ENCODE data around the gene PPP1R18. TPM values are rescaled to one million over a fixed set of nuclear protein-coding genes. Genes with fewer than 3 reads are reported as not detected.
"Not testable (repeated sequence)": the region's sequence is repeated elsewhere in the genome, so short reads cannot be mapped to it uniquely, and the experiment has no call there.

PPP1R18 gene
- polyA plus RNA-seq, 3 donors = 58.5 to 226 (median 78.9) TPM

DNA sequence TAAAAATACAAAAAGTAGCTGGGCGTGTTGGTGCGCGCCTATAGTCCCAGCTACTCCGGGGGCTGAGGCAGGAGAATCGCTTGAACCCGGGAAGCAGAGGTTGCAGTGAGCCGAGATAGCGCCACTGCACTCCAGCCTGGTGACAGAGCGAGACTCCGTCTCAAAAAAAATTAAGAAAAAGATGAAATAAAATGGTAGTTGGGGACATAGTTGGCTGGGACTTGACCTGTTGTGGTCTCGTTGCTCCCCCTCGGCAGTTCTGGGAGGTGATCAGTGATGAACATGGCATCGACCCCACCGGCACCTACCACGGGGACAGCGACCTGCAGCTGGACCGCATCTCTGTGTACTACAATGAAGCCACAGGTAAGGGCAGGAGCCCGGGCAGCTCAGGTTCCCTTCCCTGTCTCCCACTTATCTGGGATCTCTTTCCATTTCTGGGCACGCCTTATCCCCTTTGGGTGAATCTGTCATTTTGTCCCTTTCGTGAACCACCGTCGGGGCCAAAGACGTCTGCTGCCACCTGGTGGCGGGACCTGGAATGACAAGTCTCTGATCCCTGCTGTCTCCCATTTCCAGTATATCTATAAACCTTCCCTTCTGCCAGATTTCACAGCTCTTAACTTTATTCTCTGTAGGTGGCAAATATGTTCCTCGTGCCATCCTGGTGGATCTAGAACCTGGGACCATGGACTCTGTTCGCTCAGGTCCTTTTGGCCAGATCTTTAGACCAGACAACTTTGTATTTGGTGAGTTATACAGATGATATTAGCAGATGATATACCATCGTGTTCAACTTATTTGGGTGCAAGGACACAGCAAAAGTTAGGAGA, 36.1 kb upstream of the PPP1R18 start:
- intact Hi-C loops (cut with micrococcal nuclease) = loop anchor here (1.0 to 10.0 kb wide), 4 partner anchors 43 to 240 kb away; partner anchors contain the start of genes HLA-E (in 1 of the 2), MRPS18B (in 1 of the 2) and PPP1R10 (in 1 of the 2)
- H3K9me3 Mint-ChIP-seq = no peaks in the 10 kb centered on the region
- Histone ChIP-seq H3K9ac (ENCODE audit: insufficient read depth, low read length, poor library complexity, severe bottlenecking) (no peak overlapping the region), H3K36me3 (replicated peaks in 1 of 2; ENCODE audit: control insufficient read depth in 1 of 2, insufficient read depth in 2 of 2, low read length in 2 of 2) (peaks cover 38 to 49% of the 10 kb centered on the region in 2 donors), H3K4me2 (replicated peaks; ENCODE audit: extremely low read depth, low read length, poor library complexity, severe bottlenecking) (peak overlapping the region; percentile 99), H2AFZ (ENCODE audit: insufficient read depth, low read depth, low read length, poor library complexity, severe bottlenecking) (no peak overlapping the region), H3K27ac (ENCODE audit: low read depth in 1 of 2, low read length in 2 of 2) (peak overlapping the region; percentile 76 to 91), H4K20me1 (ENCODE audit: insufficient read depth, low read length) (peaks cover 58% of the 10 kb centered on the region), H3K27me3 (ENCODE audit: control insufficient read depth in 2 of 2, insufficient read depth in 2 of 2, low read length in 2 of 2) (no peaks in the 10 kb centered on the region), H3K9me3 (replicated peaks in 1 of 2; ENCODE audit: control insufficient read depth in 1 of 2, insufficient read depth in 1 of 2, low read length in 2 of 2) (no peaks in the 10 kb centered on the region), H3K4me3 (replicated peaks in 1 of 3; ENCODE audit: low read depth in 2 of 3, low read length in 3 of 3) (peak overlapping the region; percentile 48 to 99 (median 60)), H3K79me2 (ENCODE audit: insufficient read depth, low read length) (peaks cover 81% of the 10 kb centered on the region), H3K4me1 (ENCODE audit: control insufficient read depth in 1 of 2, insufficient read depth in 2 of 2, low read length in 2 of 2) (peaks cover 41 to 57% of the 10 kb centered on the region in 2 donors)
- peak overlapping the region; percentile 90 to 96 (median 95) for H3K27ac Mint-ChIP-seq
- TF ChIP-seq, protein P1, sequence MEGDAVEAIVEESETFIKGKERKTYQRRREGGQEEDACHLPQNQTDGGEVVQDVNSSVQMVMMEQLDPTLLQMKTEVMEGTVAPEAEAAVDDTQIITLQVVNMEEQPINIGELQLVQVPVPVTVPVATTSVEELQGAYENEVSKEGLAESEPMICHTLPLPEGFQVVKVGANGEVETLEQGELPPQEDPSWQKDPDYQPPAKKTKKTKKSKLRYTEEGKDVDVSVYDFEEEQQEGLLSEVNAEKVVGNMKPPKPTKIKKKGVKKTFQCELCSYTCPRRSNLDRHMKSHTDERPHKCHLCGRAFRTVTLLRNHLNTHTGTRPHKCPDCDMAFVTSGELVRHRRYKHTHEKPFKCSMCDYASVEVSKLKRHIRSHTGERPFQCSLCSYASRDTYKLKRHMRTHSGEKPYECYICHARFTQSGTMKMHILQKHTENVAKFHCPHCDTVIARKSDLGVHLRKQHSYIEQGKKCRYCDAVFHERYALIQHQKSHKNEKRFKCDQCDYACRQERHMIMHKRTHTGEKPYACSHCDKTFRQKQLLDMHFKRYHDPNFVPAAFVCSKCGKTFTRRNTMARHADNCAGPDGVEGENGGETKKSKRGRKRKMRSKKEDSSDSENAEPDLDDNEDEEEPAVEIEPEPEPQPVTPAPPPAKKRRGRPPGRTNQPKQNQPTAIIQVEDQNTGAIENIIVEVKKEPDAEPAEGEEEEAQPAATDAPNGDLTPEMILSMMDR (IDR thresholded peaks at IDR 0.05) = peak; percentile 99
- H3K36me3 Mint-ChIP-seq = peaks cover 32 to 46% of the 10 kb centered on the region in 2 donors
- WGBS (ENCODE audit: insufficient coverage) = 20% methylated on average over 26 of the region's 27 CpGs
- peaks cover 0 to 2% (median 0%) of the 10 kb centered on the region in 3 donors for H3K27me3 Mint-ChIP-seq (ENCODE audit: low read depth in 3 of 3)
- peak; percentile 78 to 81 (median 79) for DNase-seq
- H3K4me1 Mint-ChIP-seq = peaks cover 46% of the 10 kb centered on the region
- H3K4me3 Mint-ChIP-seq = peak overlapping the region; percentile 84 to 97

DNA sequence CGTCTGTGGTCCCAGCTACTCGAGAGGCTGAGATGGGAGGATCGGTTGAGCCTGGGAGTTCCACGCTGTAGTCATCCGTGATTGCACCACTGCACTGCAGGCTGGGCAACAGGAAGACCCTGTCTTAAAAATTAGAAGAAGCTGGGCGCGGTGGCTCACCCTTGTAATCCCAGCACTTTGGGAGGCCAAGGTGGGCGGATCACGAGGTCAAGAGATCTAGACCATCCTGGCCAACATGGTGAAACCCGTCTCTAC, 35.5 kb upstream of the PPP1R18 start:
- H3K27me3 Mint-ChIP-seq (ENCODE audit: low read depth in 3 of 3); H3K9me3 Mint-ChIP-seq; H3K9me3 ChIP-seq (replicated peaks in 1 of 2; ENCODE audit: control insufficient read depth in 1 of 2, insufficient read depth in 1 of 2, low read length in 2 of 2); H2AFZ ChIP-seq (ENCODE audit: insufficient read depth, low read depth, low read length, poor library complexity, severe bottlenecking); H3K27me3 ChIP-seq (ENCODE audit: control insufficient read depth in 2 of 2, insufficient read depth in 2 of 2, low read length in 2 of 2): not testable (repeated sequence)
- peaks cover 81% of the 10 kb centered on the region for H3K79me2 ChIP-seq (ENCODE audit: insufficient read depth, low read length)
- H3K9ac ChIP-seq (ENCODE audit: insufficient read depth, low read length, poor library complexity, severe bottlenecking) = peak overlapping the region; percentile 79
- H3K36me3 Mint-ChIP-seq = peaks cover 32 to 43% of the 10 kb centered on the region in 2 donors
- H3K4me1 Mint-ChIP-seq = peaks cover 47% of the 10 kb centered on the region
- WGBS (ENCODE audit: insufficient coverage) = 0% methylated on average over 7 of the region's 10 CpGs
- H3K27ac ChIP-seq (ENCODE audit: low read depth in 1 of 2, low read length in 2 of 2) = peak overlapping the region; percentile 76 to 91
- peak overlapping the region; percentile 99 for H3K4me2 ChIP-seq (replicated peaks; ENCODE audit: extremely low read depth, low read length, poor library complexity, severe bottlenecking)
- DNase-seq = peak; percentile 67 to 90 (median 71)
- H3K4me1 ChIP-seq (ENCODE audit: control insufficient read depth in 1 of 2, insufficient read depth in 2 of 2, low read length in 2 of 2) = peaks cover 41 to 58% of the 10 kb centered on the region in 2 donors
- H4K20me1 ChIP-seq (ENCODE audit: insufficient read depth, low read length) = peaks cover 55% of the 10 kb centered on the region
- intact Hi-C loops (cut with micrococcal nuclease) = loop anchor here (1.0 to 10.0 kb wide), 4 partner anchors 43 to 240 kb away; partner anchors contain the start of genes HLA-E (in 1 of the 2), MRPS18B (in 1 of the 2) and PPP1R10 (in 1 of the 2)
- peaks cover 36 to 43% of the 10 kb centered on the region in 2 donors for H3K36me3 ChIP-seq (replicated peaks in 1 of 2; ENCODE audit: control insufficient read depth in 1 of 2, insufficient read depth in 2 of 2, low read length in 2 of 2)
- peak overlapping the region; percentile 48 to 99 (median 60) for H3K4me3 ChIP-seq (replicated peaks in 1 of 3; ENCODE audit: low read depth in 2 of 3, low read length in 3 of 3)
- H3K4me3 Mint-ChIP-seq = peak overlapping the region; percentile 84 to 97
- H3K27ac Mint-ChIP-seq = peak overlapping the region; percentile 90 to 96 (median 95)
